PC-3 (cell line): ENCODE data around the gene PVALB. TPM values are rescaled to one million over a fixed set of nuclear protein-coding genes. Genes with fewer than 3 reads are reported as not detected.

ENCODE experiments used
- ATAC-seq: fragments of 200-7000 bp; cut with Tn5 transposase; 2 replicates; pipeline ENCODE4 v1.9.1; 2020; ENCODE audit warnings: mild to moderate bottlenecking, moderate library complexity
- BruUV-seq: library from RNA; stranded (reverse); fragments of 400-500 nt; replicated peaks from 2 replicates; lab custom pipeline; 2021; lab: Mats Ljungman, UMichigan
- CTCF ChIA-PET: fragments of 300-600 bp; sonication (Branson Sonifier 250); formaldehyde crosslinking; loops from one replicate; lab custom pipeline; 2022; ENCODE audit warnings: antibody characterized with exemption; lab: Charles Lee
- POLR2A ChIA-PET: fragments of 300-600 bp; sonication (Branson Sonifier 250); formaldehyde crosslinking; loops from one replicate; lab custom pipeline; 2022; ENCODE audit warnings: antibody characterized with exemption; ENCODE audit not compliant: unreplicated experiment; lab: Charles Lee
- DNase-seq: peaks from one replicate; pipeline ENCODE4 v3.0.0-alpha.2; 2015
- H2AFZ ChIP-seq: fragments of 300-600 bp; sonication (generic); 2 replicates; pipeline ENCODE4 v1.6.0; 2016; ENCODE audit warnings: antibody characterized with exemption, low read length
- H3F3A ChIP-seq: fragments of 300-600 bp; sonication (generic); one replicate; pipeline ENCODE4 v1.6.0; 2017; ENCODE audit warnings: antibody characterized with exemption, low read length, control low read depth, mild to moderate bottlenecking; ENCODE audit not compliant: unreplicated experiment
- H3K27ac ChIP-seq: fragments of 300-600 bp; sonication (generic); 2 replicates; pipeline ENCODE4 v1.5.1; 2016; ENCODE audit warnings: mild to moderate bottlenecking, low read length
- H3K27me3 ChIP-seq: fragments of 300-600 bp; sonication (generic); 2 replicates; pipeline ENCODE4 v1.6.1; 2016; ENCODE audit warnings: low read length, mixed read lengths
- H3K36me3 ChIP-seq: fragments of 300-600 bp; sonication (generic); 2 replicates; pipeline ENCODE4 v1.6.1; 2016; ENCODE audit warnings: low read depth, mixed run types, low read length, mixed read lengths
- H3K4me1 ChIP-seq: fragments of 300-600 bp; sonication (generic); 2 replicates; pipeline ENCODE4 v1.5.1; 2016; ENCODE audit warnings: low read length; ENCODE audit not compliant: insufficient read depth
- H3K4me2 ChIP-seq: fragments of 300-600 bp; sonication (generic); 2 replicates; pipeline ENCODE4 v1.6.0; 2016; ENCODE audit warnings: low read length
- H3K4me3 ChIP-seq: fragments of 300-600 bp; sonication (generic); 2 replicates; pipeline ENCODE4 v1.5.1; 2016; ENCODE audit warnings: mild to moderate bottlenecking, low read length, mixed read lengths
- H3K79me2 ChIP-seq: fragments of 300-600 bp; sonication (generic); 2 replicates; pipeline ENCODE4 v1.6.1; 2017; ENCODE audit warnings: low read length, mixed read lengths
- H3K9ac ChIP-seq: fragments of 300-600 bp; sonication (generic); 2 replicates; pipeline ENCODE4 v1.6.0; 2016; ENCODE audit warnings: mild to moderate bottlenecking, low read length
- H3K9me2 ChIP-seq: fragments of 300-600 bp; sonication (generic); replicated peaks from 2 replicates; pipeline ENCODE4 v1.6.1; 2016; ENCODE audit warnings: mixed run types, low read length, mixed read lengths
- H3K9me3 ChIP-seq: fragments of 300-600 bp; sonication (generic); 2 replicates; pipeline ENCODE4 v1.6.1; 2016; ENCODE audit warnings: low read length, mixed read lengths
- H4K20me1 ChIP-seq: fragments of 300-600 bp; sonication (generic); 2 replicates; pipeline ENCODE4 v1.6.1; 2016; ENCODE audit warnings: low read length, mixed read lengths
- EZH2 ChIP-seq: fragments of 300-600 bp; sonication (generic); IDR thresholded peaks from one replicate; pipeline ENCODE4 v1.6.1; 2017; ENCODE audit warnings: antibody characterized with exemption, mild to moderate bottlenecking, low read length; ENCODE audit not compliant: unreplicated experiment
- EZH2phosphoT487 ChIP-seq: fragments of 300-600 bp; sonication (generic); IDR thresholded peaks from 2 replicates; pipeline ENCODE4 v1.6.1; 2018; ENCODE audit warnings: mild to moderate bottlenecking, antibody characterized with exemption, low read length, borderline replicate concordance
- intact Hi-C: fragments of 100-400 bp; cut with micrococcal nuclease; formaldehyde crosslinking; loops from 2 replicates; pipeline ENCODE4 v1.9.0; 2023
- total RNA-seq: library from RNA; depleted of rRNA; stranded (reverse); fragments of >200 nt; gene quantifications from 2 replicates; pipeline ENCODE4 v1.2.3, GENCODE V29; 2014
- TF ChIP-seq, protein P1 (sequence below): fragments of 300-600 bp; sonication (generic); conservative IDR thresholded peaks from 2 replicates; pipeline ENCODE4 v1.5.1; 2017; ENCODE audit warnings: antibody characterized with exemption, low read depth, mild to moderate bottlenecking, low read length

The PVALB gene
- total RNA-seq, 1 experiment from 2014 or later: not detected

- ChIA-PET POLR2A (no interaction called here), CTCF (no interaction called here)
- no peak overlapping the region for H3K27ac ChIP-seq
- intact Hi-C loops: no loop called here
- no peaks in the 10 kb centered on the region for H3K79me2 ChIP-seq
- no peak overlapping the region for H3K9ac ChIP-seq
- H2AFZ ChIP-seq: no peak overlapping the region
- peaks cover 8% of the 10 kb centered on the region; the same call in 1 of the 2 replicates for H3K4me1 ChIP-seq
- H3K4me2 ChIP-seq: no peak overlapping the region
- H3K9me2 ChIP-seq: no peaks in the 10 kb centered on the region
- BruUV-seq: no TSS peak
- no peaks in the 10 kb centered on the region for H3K9me3 ChIP-seq
- no peaks in the 10 kb centered on the region for H3F3A ChIP-seq
- no peaks in the 10 kb centered on the region for H4K20me1 ChIP-seq
- no peak for ATAC-seq
- no peak overlapping the region for H3K4me3 ChIP-seq
- TF ChIP-seq EZH2phosphoT487: no peak
- no peak for TF ChIP-seq EZH2
- TF ChIP-seq, protein P1, sequence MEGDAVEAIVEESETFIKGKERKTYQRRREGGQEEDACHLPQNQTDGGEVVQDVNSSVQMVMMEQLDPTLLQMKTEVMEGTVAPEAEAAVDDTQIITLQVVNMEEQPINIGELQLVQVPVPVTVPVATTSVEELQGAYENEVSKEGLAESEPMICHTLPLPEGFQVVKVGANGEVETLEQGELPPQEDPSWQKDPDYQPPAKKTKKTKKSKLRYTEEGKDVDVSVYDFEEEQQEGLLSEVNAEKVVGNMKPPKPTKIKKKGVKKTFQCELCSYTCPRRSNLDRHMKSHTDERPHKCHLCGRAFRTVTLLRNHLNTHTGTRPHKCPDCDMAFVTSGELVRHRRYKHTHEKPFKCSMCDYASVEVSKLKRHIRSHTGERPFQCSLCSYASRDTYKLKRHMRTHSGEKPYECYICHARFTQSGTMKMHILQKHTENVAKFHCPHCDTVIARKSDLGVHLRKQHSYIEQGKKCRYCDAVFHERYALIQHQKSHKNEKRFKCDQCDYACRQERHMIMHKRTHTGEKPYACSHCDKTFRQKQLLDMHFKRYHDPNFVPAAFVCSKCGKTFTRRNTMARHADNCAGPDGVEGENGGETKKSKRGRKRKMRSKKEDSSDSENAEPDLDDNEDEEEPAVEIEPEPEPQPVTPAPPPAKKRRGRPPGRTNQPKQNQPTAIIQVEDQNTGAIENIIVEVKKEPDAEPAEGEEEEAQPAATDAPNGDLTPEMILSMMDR: no peak
- no peaks in the 10 kb centered on the region for H3K27me3 ChIP-seq
- DNase-seq: no peak
- H3K36me3 ChIP-seq: no peaks in the 10 kb centered on the region
Measured at GRCh38 chr22:36765131-36765942, 51.5 kb downstream of the PVALB start.

DNA sequence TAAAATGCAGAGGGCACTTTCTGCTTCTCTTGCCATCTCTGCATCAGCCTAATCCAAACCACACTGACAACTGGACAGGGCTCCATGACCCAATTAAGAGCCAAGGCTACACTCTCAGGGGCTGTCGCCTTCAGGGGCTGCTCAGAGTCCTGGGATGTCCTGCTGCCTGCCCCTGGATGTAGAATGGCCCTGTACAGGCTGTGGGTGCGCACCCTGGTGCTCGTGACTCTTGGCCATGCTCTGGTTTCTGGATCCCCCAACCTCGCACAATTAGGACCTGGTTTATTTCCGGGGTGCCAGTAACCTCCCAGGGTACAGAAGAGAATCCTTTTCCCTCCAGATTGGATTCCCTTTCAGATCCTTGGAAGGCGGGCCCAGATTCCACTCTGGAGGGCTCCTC, 52.2 kb downstream of the PVALB start:
- no peak overlapping the region for H2AFZ ChIP-seq
- H3K27me3 ChIP-seq: no peaks in the 10 kb centered on the region
- CTCF ChIA-PET: no interaction called here
- intact Hi-C loops: no loop called here
- no peak overlapping the region for H3K9ac ChIP-seq
- ATAC-seq (no peak), DNase-seq (no peak)
- no peaks in the 10 kb centered on the region for H3K79me2 ChIP-seq
- H3F3A ChIP-seq: no peaks in the 10 kb centered on the region
- peaks cover 8% of the 10 kb centered on the region; the same call in 1 of the 2 replicates for H3K4me1 ChIP-seq
- H3K27ac ChIP-seq: no peak overlapping the region
- no peaks in the 10 kb centered on the region for H3K9me2 ChIP-seq
- no peak overlapping the region for H3K4me2 ChIP-seq
- no peaks in the 10 kb centered on the region for H3K36me3 ChIP-seq
- POLR2A ChIA-PET: no interaction called here
- H3K4me3 ChIP-seq: no peak overlapping the region
- no peaks in the 10 kb centered on the region for H4K20me1 ChIP-seq
- TF ChIP-seq EZH2phosphoT487 (no peak), EZH2 (no peak)
- TF ChIP-seq, protein P1: no peak
- no TSS peak for BruUV-seq
- no peaks in the 10 kb centered on the region for H3K9me3 ChIP-seq

DNA sequence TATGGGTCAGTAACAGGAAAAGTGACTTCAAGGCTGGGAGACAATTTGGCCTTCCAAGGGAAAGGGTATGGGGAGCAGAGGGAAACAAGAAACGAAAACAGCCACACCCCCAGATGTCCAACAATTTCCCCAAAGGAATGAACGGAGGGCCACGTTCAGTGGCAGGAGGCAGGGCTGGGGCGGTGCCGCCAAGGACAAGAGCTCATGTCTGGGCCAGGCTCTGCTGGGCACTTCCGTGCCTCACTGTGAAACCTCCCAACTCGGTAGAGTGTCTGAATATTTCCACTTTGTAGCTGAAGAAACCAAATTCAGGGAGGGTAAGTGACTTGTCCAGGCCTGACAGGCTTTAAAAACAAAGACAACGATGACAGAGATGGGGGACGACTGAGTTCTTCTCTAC, 52.8 kb downstream of the PVALB start:
- intact Hi-C loops: no loop called here
- H3K4me3 ChIP-seq: no peak overlapping the region
- POLR2A ChIA-PET: no interaction called here

More for the DNA sequence above, 52.8 kb downstream of the PVALB start:
- H3F3A ChIP-seq: no peaks in the 10 kb centered on the region
- TF ChIP-seq EZH2phosphoT487 (no peak), EZH2 (no peak)
- TF ChIP-seq, protein P1: no peak
- no peaks in the 10 kb centered on the region for H3K9me3 ChIP-seq
- H4K20me1 ChIP-seq: no peaks in the 10 kb centered on the region
- no peaks in the 10 kb centered on the region for H3K27me3 ChIP-seq
- peaks cover 8% of the 10 kb centered on the region; the same call in 1 of the 2 replicates for H3K4me1 ChIP-seq
- BruUV-seq: no TSS peak
- H3K9me2 ChIP-seq: no peaks in the 10 kb centered on the region
- no peak overlapping the region for H3K9ac ChIP-seq
- DNase-seq (no peak), ATAC-seq (no peak)
- H3K36me3 ChIP-seq: no peaks in the 10 kb centered on the region
- no peak overlapping the region for H3K27ac ChIP-seq
- no peak overlapping the region for H3K4me2 ChIP-seq
- CTCF ChIA-PET: no interaction called here
- no peaks in the 10 kb centered on the region for H3K79me2 ChIP-seq
- H2AFZ ChIP-seq: no peak overlapping the region
